Measurements from ENCODE around the gene FAM217A.
"Not testable (repeated sequence)": the region's sequence is repeated elsewhere in the genome, so short reads cannot be mapped to it uniquely, and the experiment has no call there.

FAM217A gene

GRCh38 chr6:4078691-4079471 is at the start of gene FAM217A:
FAM217A (minus strand) TSS chr6:4079137; CDS start chr6:4077414, 1,723 bp downstream.
- DNase-seq: no peak

- no peak for DNase-seq
These were observed 49.1 kb upstream of the FAM217A start for GRCh38 chr6:4128072-4128471.

GRCh38 chr6:4125933-4126864 is 47.3 kb upstream of the FAM217A start:
- DNase-seq: no peak

- DNase-seq: no peak
These were observed 46.6 kb upstream of the FAM217A start for GRCh38 chr6:4125500-4125899.

GRCh38 chr6:4124351-4124750 is 45.4 kb upstream of the FAM217A start:
- DNase-seq: no peak

GRCh38 chr6:4115741-4116140 is 36.8 kb upstream of the FAM217A start:
- DNase-seq: no peak

- DNase-seq: no peak
These were observed 35.2 kb upstream of the FAM217A start for GRCh38 chr6:4114123-4114522.

GRCh38 chr6:4113649-4114048 is 34.7 kb upstream of the FAM217A start:
- no peak for DNase-seq

- DNase-seq: no peak
These were observed 33.4 kb upstream of the FAM217A start for GRCh38 chr6:4112366-4112765.

GRCh38 chr6:4109363-4109815 is 30.5 kb upstream of the FAM217A start:
- not testable (repeated sequence) for DNase-seq

GRCh38 chr6:4108561-4109093 is 29.7 kb upstream of the FAM217A start:
- DNase-seq: no peak

GRCh38 chr6:4107873-4108272 is 28.9 kb upstream of the FAM217A start:
- no peak for DNase-seq

- no peak for DNase-seq
These were observed 27.1 kb upstream of the FAM217A start for GRCh38 chr6:4105980-4106536.

- DNase-seq: no peak
These were observed 25.0 kb upstream of the FAM217A start for GRCh38 chr6:4103929-4104328.

- DNase-seq: no peak
These were observed 23.8 kb upstream of the FAM217A start for GRCh38 chr6:4102687-4103244.

GRCh38 chr6:4101298-4101697 is 22.4 kb upstream of the FAM217A start:
- DNase-seq: no peak

- DNase-seq: no peak
These were observed 21.7 kb upstream of the FAM217A start for GRCh38 chr6:4100655-4101054.

GRCh38 chr6:4093288-4093687 is 14.4 kb upstream of the FAM217A start:
- DNase-seq: no peak

- DNase-seq: no peak
These were observed 13.0 kb upstream of the FAM217A start for GRCh38 chr6:4091941-4092340.

- not testable (repeated sequence) for DNase-seq
These were observed 11.1 kb upstream of the FAM217A start for GRCh38 chr6:4090043-4090442.

GRCh38 chr6:4088704-4089103 is 9.8 kb upstream of the FAM217A start:
- no peak for DNase-seq

- no peak for DNase-seq
These were observed 6.4 kb upstream of the FAM217A start for GRCh38 chr6:4085332-4085700.

Measured in midbrain (tissue), 1 donor.